ENCODE measurements around the gene TXNL4A.

TXNL4A gene

GRCh38 chr18:79989195-79989497, 783 bp upstream of the TXNL4A start:
- no peak for DNase-seq

GRCh38 chr18:79988071-79988450, 302 bp downstream of the TXNL4A start:
- DNase-seq: peak; percentile 57 to 65

- no peak for DNase-seq
Observed at GRCh38 chr18:79987566-79987965, 797 bp downstream of the TXNL4A start.

GRCh38 chr18:79986726-79987125, 1.6 kb downstream of the TXNL4A start:
- no peak for DNase-seq

- no peak for DNase-seq
Observed at GRCh38 chr18:79985172-79985571, 3.2 kb downstream of the TXNL4A start.

- no peak for DNase-seq
Observed at GRCh38 chr18:79983793-79984192, 4.6 kb downstream of the TXNL4A start.

- DNase-seq: no peak
Observed at GRCh38 chr18:79983253-79983652, 5.1 kb downstream of the TXNL4A start.

GRCh38 chr18:79982736-79983135, 5.6 kb downstream of the TXNL4A start:
- peak; percentile 28 to 45 for DNase-seq

- DNase-seq: no peak
Observed at GRCh38 chr18:79980585-79980984, 7.8 kb downstream of the TXNL4A start.

GRCh38 chr18:79979843-79980242, 8.5 kb downstream of the TXNL4A start:
- no peak for DNase-seq

- no peak for DNase-seq
Observed at GRCh38 chr18:79975985-79976680, 12.2 kb downstream of the TXNL4A start.

- DNase-seq: no peak
Observed at GRCh38 chr18:79975043-79975442, 13.3 kb downstream of the TXNL4A start.

GRCh38 chr18:79974025-79974654, 14.2 kb downstream of the TXNL4A start:
- DNase-seq: no peak

GRCh38 chr18:79973517-79973916, 14.8 kb downstream of the TXNL4A start:
- DNase-seq: no peak

GRCh38 chr18:79972720-79973119, 15.6 kb downstream of the TXNL4A start:
- no peak for DNase-seq

GRCh38 chr18:79971986-79972385, 16.4 kb downstream of the TXNL4A start:
- DNase-seq: no peak

- no peak for DNase-seq
Observed at GRCh38 chr18:79971211-79971952, 17.0 kb downstream of the TXNL4A start.

- DNase-seq: no peak
Observed at GRCh38 chr18:79970419-79971133, 17.8 kb downstream of the TXNL4A start.

GRCh38 chr18:79965119-79965902, 23.1 kb downstream of the TXNL4A start:
- DNase-seq: peak in 1 of 2 experiments; percentile 35

- DNase-seq: peak; percentile 67 to 73
Observed at GRCh38 chr18:79964330-79965118, 23.8 kb downstream of the TXNL4A start, which contains the start of gene HSBP1L1. TSS of gene HSBP1L1 (plus strand) at chr18:79964643. CDS start at chr18:79964736, 93 bp downstream.

GRCh38 chr18:79963658-79964329, 24.6 kb downstream of the TXNL4A start:
- no peak for DNase-seq

Data from activated CD4-positive, alpha-beta T cell treated with anti-CD3 and anti-CD28 coated beads, Interleukin-2, amount 50 U/mL, for 48 hours (primary cell).